Osteoblast (primary cell): ENCODE measurements around the gene ECI2. TPM values are rescaled to one million over a fixed set of nuclear protein-coding genes. Genes with fewer than 3 reads are reported as not detected.

Source experiments
- DNase-seq: peaks from one replicate; pipeline ENCODE4 v3.0.0; 2011; ENCODE audit warnings: low spot score, mixed read lengths; ENCODE audit not compliant: insufficient read length; ENCODE audit errors: missing footprints
- H2AFZ ChIP-seq: 2 replicates; pipeline ENCODE4 v1.6.0; 2011; ENCODE audit warnings: mild to moderate bottlenecking, low read length
- H3K27ac ChIP-seq: 2 replicates; pipeline ENCODE4 v1.5.1; 2011; ENCODE audit warnings: mild to moderate bottlenecking, low read depth, low read length, moderate library complexity
- H3K27me3 ChIP-seq: 2 replicates; pipeline ENCODE4 v1.6.0; 2012; ENCODE audit warnings: mild to moderate bottlenecking, control low read depth, inconsistent platforms, low read length, moderate library complexity; ENCODE audit not compliant: insufficient read depth
- H3K36me3 ChIP-seq: 2 replicates; pipeline ENCODE4 v1.5.1; 2011; ENCODE audit warnings: mild to moderate bottlenecking, low read length, control low read depth, moderate library complexity; ENCODE audit not compliant: insufficient read depth
- H3K4me1 ChIP-seq: 2 replicates; pipeline ENCODE4 v1.5.1; 2011; ENCODE audit warnings: mild to moderate bottlenecking, low read length, control low read depth, moderate library complexity; ENCODE audit not compliant: insufficient read depth
- H3K4me2 ChIP-seq: 2 replicates; pipeline ENCODE4 v1.6.0; 2011; ENCODE audit warnings: mild to moderate bottlenecking, low read length; ENCODE audit not compliant: insufficient read depth
- H3K4me3 ChIP-seq: fragments of 200-600 bp; sonication (generic); 3 replicates; pipeline ENCODE4 v1.5.1; 2012; ENCODE audit warnings: mild to moderate bottlenecking, low read length, inconsistent platforms; ENCODE audit not compliant: insufficient read depth
- H3K79me2 ChIP-seq: 2 replicates; pipeline ENCODE4 v1.6.0; 2012; ENCODE audit warnings: mild to moderate bottlenecking, low read length, control low read depth, inconsistent platforms; ENCODE audit not compliant: insufficient read depth
- H3K9me3 ChIP-seq: 2 replicates; pipeline ENCODE4 v1.5.1; 2011; ENCODE audit warnings: low read depth, low read length, control low read depth
- H4K20me1 ChIP-seq: 2 replicates; pipeline ENCODE4 v1.6.0; 2012; ENCODE audit warnings: mild to moderate bottlenecking, low read length, control low read depth; ENCODE audit not compliant: insufficient read depth
- CTCF ChIP-seq: IDR thresholded peaks from 2 replicates; pipeline ENCODE4 v1.5.1; 2011; ENCODE audit warnings: mild to moderate bottlenecking, low read depth, low read length, moderate library complexity; ENCODE audit errors: extremely low read depth
- total RNA-seq: library from RNA; depleted of rRNA; stranded (reverse); fragments of >200 nt; gene quantifications from 2 replicates; pipeline ENCODE4 v1.2.3, GENCODE V29; 2012

ECI2 gene
- total RNA-seq, result 76.0 and 89.0 TPM in 2 replicates

GRCh38 chr6:4134841-4135664 lies at the start of gene ECI2:
ECI2 (minus strand) TSS chr6:4135575; CDS start chr6:4135560, 15 bp downstream.
- Histone ChIP-seq H4K20me1 (peaks cover 12% of the 10 kb centered on the region), H3K79me2 (peaks cover 49% of the 10 kb centered on the region), H3K36me3 (peaks cover 19% of the 10 kb centered on the region), H2AFZ (peak within 1 kb of the TSS; percentile 93), H3K9me3 (no peaks in the 10 kb centered on the region), H3K4me2 (peak within 1 kb of the TSS; percentile 90), H3K27me3 (no peaks in the 10 kb centered on the region), H3K4me1 (peaks cover 26% of the 10 kb centered on the region), H3K27ac (peak within 1 kb of the TSS; percentile 92), H3K4me3 (peak within 1 kb of the TSS; percentile 78)
- no peak for TF ChIP-seq CTCF
- peak; percentile 79 for DNase-seq

- Histone ChIP-seq H3K4me1 (no peaks in the 10 kb centered on the region), H3K27ac (no peak overlapping the region), H3K79me2 (no peaks in the 10 kb centered on the region), H3K4me3 (no peak overlapping the region), H2AFZ (no peak overlapping the region), H3K27me3 (peaks cover 20% of the 10 kb centered on the region), H3K9me3 (no peaks in the 10 kb centered on the region), H3K36me3 (no peaks in the 10 kb centered on the region), H3K4me2 (peak overlapping the region; percentile 15), H4K20me1 (no peaks in the 10 kb centered on the region)
- peak; percentile 78 for DNase-seq
- TF ChIP-seq CTCF, result no peak
Measured at GRCh38 chr6:4180652-4181255, 45.4 kb upstream of the ECI2 start.

GRCh38 chr6:4179960-4180651 lies 44.7 kb upstream of the ECI2 start:
- DNase-seq, result no peak
- Histone ChIP-seq H3K79me2 (no peaks in the 10 kb centered on the region), H3K4me1 (no peaks in the 10 kb centered on the region), H4K20me1 (no peaks in the 10 kb centered on the region), H3K9me3 (no peaks in the 10 kb centered on the region), H3K36me3 (no peaks in the 10 kb centered on the region), H3K4me2 (peak overlapping the region; percentile 15), H2AFZ (no peak overlapping the region), H3K4me3 (no peak overlapping the region), H3K27me3 (peaks cover 20% of the 10 kb centered on the region), H3K27ac (no peak overlapping the region)
- TF ChIP-seq CTCF, result no peak
